ENCODE results near the gene IGSF10.
A peak's percentile ranks its signal among the peaks of the same experiment; 100 is the strongest.

The IGSF10 gene

GRCh38 chr3:151434151-151434890, 26.5 kb downstream of the IGSF10 start:
- DNase-seq (ENCODE audit: low spot score) (no peak), ATAC-seq (ENCODE audit: low read depth) (peak; percentile 93)
- Histone ChIP-seq H3K9me3 (ENCODE audit: severe bottlenecking) (peaks cover 4% of the 10 kb centered on the region), H3K4me3 (ENCODE audit: severe bottlenecking) (no peak overlapping the region), H3K36me3 (ENCODE audit: low read depth) (no peaks in the 10 kb centered on the region), H3K4me1 (ENCODE audit: insufficient read depth, poor library complexity, severe bottlenecking) (peaks cover 14% of the 10 kb centered on the region), H3K27me3 (ENCODE audit: insufficient read depth, poor library complexity, severe bottlenecking) (no peaks in the 10 kb centered on the region), H3K27ac (ENCODE audit: poor library complexity, severe bottlenecking) (peak overlapping the region; percentile 44)
- TF ChIP-seq CTCF (IDR thresholded peaks at IDR 0.05; ENCODE audit: poor library complexity, severe bottlenecking): no peak

GRCh38 chr3:151432616-151433372, 28.1 kb downstream of the IGSF10 start:
- no peak for ATAC-seq (ENCODE audit: low read depth)
- Histone ChIP-seq H3K36me3 (ENCODE audit: low read depth) (no peaks in the 10 kb centered on the region), H3K4me3 (ENCODE audit: severe bottlenecking) (no peak overlapping the region), H3K27ac (ENCODE audit: poor library complexity, severe bottlenecking) (no peak overlapping the region), H3K9me3 (ENCODE audit: severe bottlenecking) (peaks cover 4% of the 10 kb centered on the region), H3K4me1 (ENCODE audit: insufficient read depth, poor library complexity, severe bottlenecking) (peaks cover 14% of the 10 kb centered on the region), H3K27me3 (ENCODE audit: insufficient read depth, poor library complexity, severe bottlenecking) (no peaks in the 10 kb centered on the region)
- no peak for DNase-seq (ENCODE audit: low spot score)
- TF ChIP-seq CTCF (IDR thresholded peaks at IDR 0.05; ENCODE audit: poor library complexity, severe bottlenecking): no peak

- TF ChIP-seq CTCF (IDR thresholded peaks at IDR 0.05; ENCODE audit: poor library complexity, severe bottlenecking): no peak
- ATAC-seq (ENCODE audit: low read depth) (peak; percentile 79), DNase-seq (ENCODE audit: low spot score) (no peak)
- Histone ChIP-seq H3K27me3 (ENCODE audit: insufficient read depth, poor library complexity, severe bottlenecking) (no peaks in the 10 kb centered on the region), H3K4me1 (ENCODE audit: insufficient read depth, poor library complexity, severe bottlenecking) (peaks cover 14% of the 10 kb centered on the region), H3K27ac (ENCODE audit: poor library complexity, severe bottlenecking) (no peak overlapping the region), H3K4me3 (ENCODE audit: severe bottlenecking) (no peak overlapping the region), H3K9me3 (ENCODE audit: severe bottlenecking) (peaks cover 4% of the 10 kb centered on the region), H3K36me3 (ENCODE audit: low read depth) (no peaks in the 10 kb centered on the region)
Measured at GRCh38 chr3:151431940-151432339, 28.9 kb downstream of the IGSF10 start.

- peaks cover 4% of the 10 kb centered on the region for H3K9me3 ChIP-seq (ENCODE audit: severe bottlenecking)
- H3K4me3 ChIP-seq (ENCODE audit: severe bottlenecking): no peak overlapping the region
- ATAC-seq (ENCODE audit: low read depth): no peak
- TF ChIP-seq CTCF (IDR thresholded peaks at IDR 0.05; ENCODE audit: poor library complexity, severe bottlenecking): no peak
- H3K4me1 ChIP-seq (ENCODE audit: insufficient read depth, poor library complexity, severe bottlenecking): peaks cover 14% of the 10 kb centered on the region
- no peak overlapping the region for H3K27ac ChIP-seq (ENCODE audit: poor library complexity, severe bottlenecking)
- H3K36me3 ChIP-seq (ENCODE audit: low read depth): no peaks in the 10 kb centered on the region
- no peak for DNase-seq (ENCODE audit: low spot score)
- H3K27me3 ChIP-seq (ENCODE audit: insufficient read depth, poor library complexity, severe bottlenecking): no peaks in the 10 kb centered on the region
Measured at GRCh38 chr3:151430821-151431484, 29.9 kb downstream of the IGSF10 start.

Measured in RWPE2 (cell line).